Prostate gland (tissue), 2 donors: ENCODE data around the gene GNA14.

Experiments
- CTCF ChIP-seq, 4 experiments: fragments of 200-600 bp in 2 of 4; fragments of 450-650 bp in 2 of 4; sonication (generic) in 2 of 4; IDR thresholded peaks; 1 replicate in 3 of 4; 2 replicates in 1 of 4; pipeline ENCODE4 v1.5.1; 2016 to 2019; ENCODE audit warnings: antibody characterized with exemption in 4 of 4, mild to moderate bottlenecking in 2 of 4, moderate library complexity in 2 of 4
- POLR2A ChIP-seq: fragments of 450-650 bp; IDR thresholded peaks from one replicate; pipeline ENCODE4 v1.6.1; 2016; ENCODE audit warnings: antibody characterized with exemption, mild to moderate bottlenecking
- POLR2AphosphoS5 ChIP-seq: sonication (generic); formaldehyde crosslinking; IDR thresholded peaks from one replicate; pipeline ENCODE4 v1.6.1; 2017; ENCODE audit warnings: antibody characterized with exemption

- TF ChIP-seq POLR2A (no peak), CTCF (IDR thresholded peaks at IDR 0.05) (no peak), POLR2AphosphoS5 (no peak)
These were observed 226.4 kb downstream of the GNA14 start for GRCh38 chr9:77421506-77422265.
